ENCODE measurements around the gene TSPAN11. TPM values are rescaled to one million over a fixed set of nuclear protein-coding genes. Genes with fewer than 3 reads are reported as not detected.

TSPAN11 gene
- total and polyA plus RNA-seq, 2 of the 8 experiments (the other 6 are each of a cell fraction or from before 2014, with no cell fraction given): 3.9 to 8.2 TPM

DNA sequence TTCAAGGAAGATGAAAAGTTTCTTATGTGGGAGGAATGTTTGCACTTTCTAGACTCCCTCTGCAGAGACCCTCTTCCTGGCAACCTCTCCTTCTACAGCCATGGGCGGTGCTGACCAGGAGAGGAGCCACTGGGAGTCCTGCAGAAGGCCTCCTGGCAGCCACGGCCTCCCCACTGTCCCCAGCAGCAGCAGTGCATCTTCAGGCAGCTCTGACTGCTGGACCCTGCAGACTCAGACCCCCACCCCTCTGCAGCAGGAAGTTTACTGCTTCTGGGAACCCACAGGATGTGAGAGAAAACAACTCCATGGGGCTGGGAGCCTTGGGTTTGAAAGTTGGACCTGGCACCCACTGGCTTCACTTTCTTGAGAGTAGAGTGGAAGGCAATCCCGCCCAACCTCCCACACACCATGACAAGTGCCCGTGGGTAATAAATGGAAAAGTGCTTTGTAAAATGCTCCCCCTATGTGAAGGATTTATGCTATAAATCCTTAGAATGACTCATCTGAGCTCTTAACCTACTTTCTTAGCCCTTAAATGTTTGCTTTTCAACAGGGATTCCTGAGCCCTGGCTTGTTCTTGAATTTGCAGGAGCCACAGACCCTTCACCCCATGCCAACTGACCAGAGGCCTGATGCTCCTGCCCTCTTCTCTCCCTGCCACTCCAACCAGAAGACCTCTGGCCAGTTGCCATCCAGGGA, 109.6 kb downstream of the TSPAN11 start (continued):
- TF ChIP-seq, protein P1, sequence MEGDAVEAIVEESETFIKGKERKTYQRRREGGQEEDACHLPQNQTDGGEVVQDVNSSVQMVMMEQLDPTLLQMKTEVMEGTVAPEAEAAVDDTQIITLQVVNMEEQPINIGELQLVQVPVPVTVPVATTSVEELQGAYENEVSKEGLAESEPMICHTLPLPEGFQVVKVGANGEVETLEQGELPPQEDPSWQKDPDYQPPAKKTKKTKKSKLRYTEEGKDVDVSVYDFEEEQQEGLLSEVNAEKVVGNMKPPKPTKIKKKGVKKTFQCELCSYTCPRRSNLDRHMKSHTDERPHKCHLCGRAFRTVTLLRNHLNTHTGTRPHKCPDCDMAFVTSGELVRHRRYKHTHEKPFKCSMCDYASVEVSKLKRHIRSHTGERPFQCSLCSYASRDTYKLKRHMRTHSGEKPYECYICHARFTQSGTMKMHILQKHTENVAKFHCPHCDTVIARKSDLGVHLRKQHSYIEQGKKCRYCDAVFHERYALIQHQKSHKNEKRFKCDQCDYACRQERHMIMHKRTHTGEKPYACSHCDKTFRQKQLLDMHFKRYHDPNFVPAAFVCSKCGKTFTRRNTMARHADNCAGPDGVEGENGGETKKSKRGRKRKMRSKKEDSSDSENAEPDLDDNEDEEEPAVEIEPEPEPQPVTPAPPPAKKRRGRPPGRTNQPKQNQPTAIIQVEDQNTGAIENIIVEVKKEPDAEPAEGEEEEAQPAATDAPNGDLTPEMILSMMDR (IDR thresholded peaks at IDR 0.05; ENCODE audit: control extremely low read depth in 1 of 3, insufficient read depth in 1 of 3, low read depth in 1 of 3, low read length in 3 of 3): no peak
- no peak for TF ChIP-seq TEAD4 (IDR thresholded peaks at IDR 0.05; ENCODE audit: low read depth, low read length)
- no peak for TF ChIP-seq NRF1 (IDR thresholded peaks at IDR 0.05; ENCODE audit: low read depth, low read length)
- TF ChIP-seq, protein P2, sequence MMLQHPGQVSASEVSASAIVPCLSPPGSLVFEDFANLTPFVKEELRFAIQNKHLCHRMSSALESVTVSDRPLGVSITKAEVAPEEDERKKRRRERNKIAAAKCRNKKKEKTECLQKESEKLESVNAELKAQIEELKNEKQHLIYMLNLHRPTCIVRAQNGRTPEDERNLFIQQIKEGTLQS (IDR thresholded peaks at IDR 0.05; ENCODE audit: insufficient read depth, low read depth, low read length): no peak
- no peak for TF ChIP-seq RAD21 (IDR thresholded peaks at IDR 0.05 in 1 of 2, conservative IDR thresholded peaks at IDR 0.05 in 1 of 2; ENCODE audit: low read depth in 2 of 2, low read length in 2 of 2)
- no peak for TF ChIP-seq POLR2AphosphoS5 (IDR thresholded peaks at IDR 0.05; ENCODE audit: low read depth, low read length)
- no peak for TF ChIP-seq MAFK (IDR thresholded peaks at IDR 0.05; ENCODE audit: low read depth, low read length)

All from H1 (cell line).